ENCODE data around the gene DIS3L2. TPM values are rescaled to one million over a fixed set of nuclear protein-coding genes. Genes with fewer than 3 reads are reported as not detected.

DIS3L2 gene
- total RNA-seq, 2 donors from 2014 or later = 21.6 to 30.2 TPM

GRCh38 chr2:232341739-232342126 lies 380.2 kb downstream of the DIS3L2 start:
- peaks cover 5% of the 10 kb centered on the region for H3K4me1 Mint-ChIP-seq
- no peak overlapping the region for H3K4me3 Mint-ChIP-seq
- ATAC-seq (replicated peaks) = no peak
- no peaks in the 10 kb centered on the region for H3K9me3 Mint-ChIP-seq
- no peaks in the 10 kb centered on the region for H3K36me3 Mint-ChIP-seq (ENCODE audit: low read depth)
- H3K27me3 Mint-ChIP-seq = no peaks in the 10 kb centered on the region
- H3K27ac Mint-ChIP-seq = no peak overlapping the region

DNA sequence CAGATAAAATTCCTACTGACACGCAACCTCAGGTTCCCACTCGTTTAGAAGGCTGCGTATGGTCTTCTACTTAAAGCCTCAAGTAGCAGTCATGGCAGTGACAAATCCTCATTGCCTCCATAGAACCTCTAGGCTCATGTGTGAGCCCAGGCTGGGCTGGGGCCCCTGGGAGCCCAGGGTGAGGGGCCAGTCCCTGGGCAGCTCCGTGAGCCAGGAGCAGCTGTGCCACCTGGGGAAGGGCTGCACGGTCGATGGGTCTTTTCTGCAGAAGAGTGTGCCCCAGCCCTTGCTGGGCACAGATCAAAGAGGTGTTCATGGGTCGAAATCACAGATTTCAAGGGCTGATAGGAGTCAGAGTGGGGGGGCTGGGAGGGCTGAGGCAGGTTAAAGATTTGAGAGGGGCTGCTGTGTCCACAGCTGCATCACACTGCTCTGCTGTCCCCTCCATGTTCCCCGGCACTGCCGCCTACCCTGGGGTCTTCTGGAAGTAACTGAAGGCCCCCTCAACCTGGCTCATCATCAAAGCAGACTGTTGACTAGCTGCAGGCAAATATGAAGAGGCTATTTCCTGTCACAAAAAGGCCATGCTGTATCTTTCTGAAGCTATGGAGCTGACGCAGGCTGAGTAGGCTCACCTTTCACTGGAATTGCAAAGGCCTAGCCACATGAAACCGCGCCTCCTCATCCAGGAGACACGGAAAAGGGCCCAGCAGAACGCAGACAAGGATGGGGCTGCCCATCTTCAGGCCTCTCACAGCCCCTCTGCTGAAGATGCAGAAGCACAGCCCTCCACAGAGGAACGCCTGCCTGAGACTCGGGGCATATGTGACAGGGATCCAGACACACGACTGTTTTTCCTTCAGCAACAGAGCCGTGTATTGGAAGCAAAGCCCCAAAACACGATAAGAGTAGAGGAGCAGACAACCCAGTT lies 381.4 kb downstream of the DIS3L2 start:
- no peak overlapping the region for H3K27ac Mint-ChIP-seq
- H3K27me3 Mint-ChIP-seq = no peaks in the 10 kb centered on the region
- H3K36me3 Mint-ChIP-seq (ENCODE audit: low read depth) = no peaks in the 10 kb centered on the region
- no peak for ATAC-seq (replicated peaks)
- peaks cover 5% of the 10 kb centered on the region for H3K4me1 Mint-ChIP-seq
- H3K9me3 Mint-ChIP-seq = no peaks in the 10 kb centered on the region
- H3K4me3 Mint-ChIP-seq = no peak overlapping the region

- no peak for ATAC-seq (replicated peaks)
- Mint-ChIP-seq H3K9me3 (no peaks in the 10 kb centered on the region), H3K4me1 (peaks cover 5% of the 10 kb centered on the region), H3K27me3 (no peaks in the 10 kb centered on the region), H3K4me3 (no peak overlapping the region), H3K36me3 (ENCODE audit: low read depth) (no peaks in the 10 kb centered on the region), H3K27ac (no peak overlapping the region)
These were observed 382.3 kb downstream of the DIS3L2 start for GRCh38 chr2:232343821-232344220.

GRCh38 chr2:232345251-232345650 lies 383.7 kb downstream of the DIS3L2 start:
- H3K4me3 Mint-ChIP-seq = no peak overlapping the region
- H3K9me3 Mint-ChIP-seq = no peaks in the 10 kb centered on the region
- peaks cover 5% of the 10 kb centered on the region for H3K4me1 Mint-ChIP-seq
- no peaks in the 10 kb centered on the region for H3K36me3 Mint-ChIP-seq (ENCODE audit: low read depth)
- H3K27ac Mint-ChIP-seq = no peak overlapping the region
- no peak for ATAC-seq (replicated peaks)
- no peaks in the 10 kb centered on the region for H3K27me3 Mint-ChIP-seq

GRCh38 chr2:232347369-232347768 lies 385.9 kb downstream of the DIS3L2 start:
- no peak overlapping the region for H3K27ac Mint-ChIP-seq
- ATAC-seq (replicated peaks) = no peak
- H3K4me3 Mint-ChIP-seq = no peak overlapping the region
- no peaks in the 10 kb centered on the region for H3K27me3 Mint-ChIP-seq
- peaks cover 5% of the 10 kb centered on the region for H3K4me1 Mint-ChIP-seq
- no peaks in the 10 kb centered on the region for H3K9me3 Mint-ChIP-seq
- no peaks in the 10 kb centered on the region for H3K36me3 Mint-ChIP-seq (ENCODE audit: low read depth)

DNA sequence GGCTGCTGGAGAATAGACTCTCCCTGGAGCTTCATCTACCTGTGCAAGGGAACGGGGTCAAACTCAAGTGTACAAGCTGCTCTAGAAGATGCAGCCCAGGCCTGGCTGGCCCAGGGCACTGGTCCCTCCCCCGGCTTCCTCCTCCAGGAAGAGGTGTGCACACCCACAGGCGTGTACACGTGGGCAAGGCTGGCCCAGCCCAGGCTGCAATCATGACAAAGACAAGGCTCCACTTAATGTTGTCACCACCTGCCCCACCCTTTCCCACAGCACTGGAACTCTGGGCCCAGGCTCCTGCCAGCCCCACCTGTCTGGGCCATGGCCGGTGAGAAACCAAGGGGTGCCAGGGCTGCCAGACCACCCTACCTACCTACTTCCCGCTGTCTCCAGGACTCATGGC lies 387.4 kb downstream of the DIS3L2 start:
- ATAC-seq (replicated peaks) = peak; percentile 29
- Mint-ChIP-seq H3K27me3 (peaks cover 5% of the 10 kb centered on the region), H3K27ac (no peak overlapping the region), H3K36me3 (ENCODE audit: low read depth) (no peaks in the 10 kb centered on the region), H3K4me3 (no peak overlapping the region), H3K4me1 (no peaks in the 10 kb centered on the region), H3K9me3 (no peaks in the 10 kb centered on the region)

DNA sequence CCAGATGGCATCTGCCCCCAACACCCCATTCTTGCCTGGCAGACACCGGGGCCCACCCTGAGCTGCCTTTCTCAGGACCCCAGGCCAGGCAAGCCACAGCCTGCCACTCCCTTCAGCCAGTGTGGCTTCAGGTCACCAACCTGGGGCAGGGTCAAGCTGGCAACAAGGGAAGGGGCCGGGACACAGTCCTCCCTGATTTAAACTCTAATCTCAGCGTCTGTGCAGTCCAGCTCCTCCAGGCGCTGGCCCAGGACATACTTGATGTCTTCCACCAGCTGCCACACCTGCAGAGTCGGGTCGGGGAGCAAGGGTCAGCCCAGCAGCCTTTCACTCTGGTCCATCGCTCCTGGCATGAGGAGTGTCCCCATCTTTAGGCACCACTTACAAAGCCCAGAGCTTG lies 388.0 kb downstream of the DIS3L2 start:
- peaks cover 5% of the 10 kb centered on the region for H3K27me3 Mint-ChIP-seq
- no peaks in the 10 kb centered on the region for H3K9me3 Mint-ChIP-seq
- no peak for ATAC-seq (replicated peaks)
- H3K36me3 Mint-ChIP-seq (ENCODE audit: low read depth) = no peaks in the 10 kb centered on the region
- H3K4me1 Mint-ChIP-seq = no peaks in the 10 kb centered on the region
- H3K4me3 Mint-ChIP-seq = no peak overlapping the region
- no peak overlapping the region for H3K27ac Mint-ChIP-seq

- H3K4me1 Mint-ChIP-seq = no peaks in the 10 kb centered on the region
- H3K9me3 Mint-ChIP-seq = no peaks in the 10 kb centered on the region
- no peaks in the 10 kb centered on the region for H3K36me3 Mint-ChIP-seq (ENCODE audit: low read depth)
- no peak overlapping the region for H3K4me3 Mint-ChIP-seq
- peaks cover 5% of the 10 kb centered on the region for H3K27me3 Mint-ChIP-seq
- H3K27ac Mint-ChIP-seq = no peak overlapping the region
- no peak for ATAC-seq (replicated peaks)
These were observed 388.6 kb downstream of the DIS3L2 start for GRCh38 chr2:232349946-232350635.

DNA sequence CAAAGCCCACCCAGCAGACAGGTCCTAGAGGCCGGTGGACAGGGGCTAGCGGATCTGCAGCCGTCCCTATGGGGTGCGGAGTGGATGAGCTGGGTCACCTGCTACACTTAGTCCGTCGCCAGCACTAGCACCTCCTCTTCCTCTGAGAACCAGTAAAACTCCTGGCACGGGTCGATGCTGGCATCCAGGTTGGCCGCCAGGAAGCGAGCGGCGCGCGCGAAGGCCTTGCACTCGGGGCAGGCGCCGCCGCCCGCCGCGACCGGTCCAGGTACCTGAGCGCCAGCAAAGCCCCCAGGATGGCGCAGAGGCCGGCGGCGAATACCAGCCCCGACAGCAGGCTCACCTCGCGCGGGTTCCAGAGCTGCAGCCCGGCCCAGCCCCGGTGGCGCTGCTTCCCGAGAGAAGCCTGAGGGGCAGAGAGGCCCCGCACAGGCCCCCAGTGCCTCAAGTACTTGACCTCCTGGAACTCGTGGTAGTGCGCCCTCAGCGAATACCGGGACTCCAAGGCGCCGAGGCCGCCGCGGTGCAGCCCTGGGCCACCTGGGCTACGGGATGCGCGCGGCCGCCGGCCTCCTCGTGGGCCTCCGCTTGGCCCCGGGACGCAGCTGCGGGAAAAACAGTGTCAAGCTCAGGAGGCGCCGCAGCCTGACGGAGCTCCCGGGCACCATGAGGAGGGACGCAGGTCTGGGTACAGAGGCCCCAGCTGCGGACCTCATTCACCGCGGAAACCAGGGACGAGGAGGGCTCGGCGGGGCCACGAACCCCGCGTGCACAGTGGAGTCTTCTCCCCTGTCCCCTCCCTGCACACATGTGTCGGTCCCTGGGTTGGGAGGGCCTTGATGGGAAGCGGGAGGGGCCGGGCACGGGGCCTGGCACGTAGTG lies 389.5 kb downstream of the DIS3L2 start:
- no peaks in the 10 kb centered on the region for H3K36me3 Mint-ChIP-seq (ENCODE audit: low read depth)
- ATAC-seq (replicated peaks) = no peak
- H3K4me3 Mint-ChIP-seq = no peak overlapping the region
- H3K27ac Mint-ChIP-seq = no peak overlapping the region
- H3K4me1 Mint-ChIP-seq = no peaks in the 10 kb centered on the region
- H3K27me3 Mint-ChIP-seq = peaks cover 5% of the 10 kb centered on the region
- H3K9me3 Mint-ChIP-seq = no peaks in the 10 kb centered on the region

DNA sequence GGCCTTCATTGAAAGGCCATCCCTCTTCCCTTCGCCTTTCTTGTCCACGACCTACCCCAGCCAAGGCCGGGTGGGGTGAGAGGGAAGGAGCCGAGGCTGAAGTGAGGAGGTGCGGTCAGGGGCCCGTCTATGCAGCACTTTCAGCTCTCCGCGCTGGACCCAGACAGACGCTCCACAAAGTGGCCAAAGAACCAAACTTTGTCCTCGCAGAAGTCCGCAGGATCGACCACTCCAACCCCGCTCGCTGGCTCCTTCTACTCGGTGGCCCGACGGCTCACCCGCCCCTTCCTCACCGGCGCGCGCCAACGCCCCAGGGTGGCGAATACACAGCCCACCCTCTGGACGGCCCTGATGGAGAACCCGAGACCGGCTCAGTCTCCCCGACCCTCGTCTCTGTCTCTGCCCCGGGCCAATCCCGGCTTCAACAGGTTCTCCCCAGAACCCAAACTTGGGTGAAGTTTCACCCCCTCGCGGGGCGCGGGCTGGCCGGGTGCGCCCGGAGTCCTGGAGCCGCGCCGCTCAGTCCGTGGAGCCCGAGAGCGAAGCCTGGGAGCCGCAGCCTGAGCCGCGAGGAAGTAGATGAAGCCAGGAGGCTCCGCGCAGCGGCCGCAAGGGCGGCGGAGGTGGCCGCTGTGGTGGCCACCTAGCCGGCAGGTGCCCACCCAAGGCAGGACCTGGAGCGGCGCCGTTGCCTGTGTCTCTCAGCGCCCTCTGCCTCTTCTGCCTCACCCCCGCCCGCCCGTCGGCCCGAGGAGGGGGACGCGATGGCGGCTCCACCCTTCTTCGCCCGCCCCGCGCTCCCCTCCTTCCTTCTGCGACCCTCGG lies 390.4 kb downstream of the DIS3L2 start:
- H3K36me3 Mint-ChIP-seq (ENCODE audit: low read depth) = no peaks in the 10 kb centered on the region
- H3K27me3 Mint-ChIP-seq = peaks cover 5% of the 10 kb centered on the region
- no peak for ATAC-seq (replicated peaks)
- H3K4me1 Mint-ChIP-seq = no peaks in the 10 kb centered on the region
- no peaks in the 10 kb centered on the region for H3K9me3 Mint-ChIP-seq
- H3K27ac Mint-ChIP-seq = no peak overlapping the region
- H3K4me3 Mint-ChIP-seq = no peak overlapping the region

DNA sequence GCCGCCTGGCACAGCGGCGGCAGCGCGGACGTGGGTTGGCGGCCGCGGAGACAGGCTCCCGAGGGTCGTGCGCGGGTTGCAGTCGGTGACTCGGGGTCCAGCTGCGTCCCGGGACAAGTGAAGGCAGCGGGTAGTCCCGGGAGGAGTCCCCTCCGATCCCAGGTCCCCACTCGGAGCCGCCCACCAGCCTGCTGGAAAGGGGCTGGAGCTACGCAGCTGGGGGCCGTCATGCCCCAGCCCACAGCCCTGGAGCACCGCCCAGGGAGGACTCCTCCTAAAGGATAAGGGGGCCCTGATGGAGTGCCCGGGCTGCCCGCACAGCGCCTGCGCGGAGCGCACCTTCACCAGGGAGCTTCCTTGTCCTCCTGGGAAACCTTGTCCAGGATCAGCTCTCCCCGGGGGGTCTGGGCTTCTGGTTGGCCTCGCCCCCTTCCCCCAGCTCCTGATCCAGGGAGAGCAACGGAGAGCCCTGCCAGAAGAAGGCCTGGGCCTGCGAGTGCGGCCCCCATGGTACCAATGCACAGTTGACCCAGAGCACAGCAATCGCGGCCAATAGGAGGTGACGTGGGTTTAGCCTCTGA lies 391.1 kb downstream of the DIS3L2 start:
- no peak for ATAC-seq (replicated peaks)
- Mint-ChIP-seq H3K27me3 (peaks cover 5% of the 10 kb centered on the region), H3K4me1 (no peaks in the 10 kb centered on the region), H3K27ac (no peak overlapping the region), H3K36me3 (ENCODE audit: low read depth) (no peaks in the 10 kb centered on the region), H3K4me3 (no peak overlapping the region), H3K9me3 (no peaks in the 10 kb centered on the region)

DNA sequence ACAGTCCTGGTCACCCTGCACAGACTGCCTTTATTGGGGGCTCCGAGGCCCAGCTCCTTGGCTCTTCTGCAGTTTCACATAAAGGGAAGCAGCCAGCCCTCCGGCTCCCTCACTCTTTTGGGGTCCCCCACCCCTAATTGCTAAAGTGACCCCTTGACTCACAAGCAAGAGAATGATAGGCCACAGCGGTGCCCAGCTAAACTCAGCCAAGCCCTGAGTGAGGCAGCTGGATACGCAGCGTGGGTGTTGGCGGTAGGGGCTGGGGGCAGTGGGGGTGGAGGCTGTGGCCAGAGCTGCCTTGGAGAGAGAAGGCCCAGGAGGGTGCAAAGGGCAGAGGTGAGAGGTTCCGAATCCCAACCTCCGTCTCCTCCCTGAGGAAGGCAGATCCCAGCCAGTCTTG lies 391.6 kb downstream of the DIS3L2 start:
- H3K27ac Mint-ChIP-seq = no peak overlapping the region
- no peak for ATAC-seq (replicated peaks)
- H3K36me3 Mint-ChIP-seq (ENCODE audit: low read depth) = no peaks in the 10 kb centered on the region

DNA sequence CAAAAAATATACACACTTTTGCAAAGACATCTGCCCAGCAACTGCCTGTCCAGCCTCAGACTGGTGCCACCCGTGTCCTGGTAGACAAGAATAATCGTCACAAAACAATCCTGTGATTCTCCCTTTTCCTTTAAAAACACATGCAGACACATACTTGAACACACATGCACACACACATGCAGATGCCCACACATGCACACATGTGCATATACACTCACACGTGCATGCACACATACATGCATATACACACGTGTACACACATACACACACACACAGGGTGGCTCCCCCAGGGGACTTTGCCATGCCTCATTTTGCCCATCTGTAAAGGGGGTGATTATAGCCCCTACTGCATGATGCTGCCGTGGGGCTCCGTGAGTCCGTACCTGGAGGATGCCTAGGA lies 392.1 kb downstream of the DIS3L2 start:
- Mint-ChIP-seq H3K9me3 (no peaks in the 10 kb centered on the region), H3K4me3 (no peak overlapping the region), H3K4me1 (no peaks in the 10 kb centered on the region), H3K27me3 (peaks cover 5% of the 10 kb centered on the region), H3K27ac (no peak overlapping the region), H3K36me3 (ENCODE audit: low read depth) (no peaks in the 10 kb centered on the region)
- no peak for ATAC-seq (replicated peaks)

More for the DNA sequence above, 391.6 kb downstream of the DIS3L2 start:
- H3K4me3 Mint-ChIP-seq = no peak overlapping the region
- H3K4me1 Mint-ChIP-seq = no peaks in the 10 kb centered on the region
- no peaks in the 10 kb centered on the region for H3K9me3 Mint-ChIP-seq
- peaks cover 5% of the 10 kb centered on the region for H3K27me3 Mint-ChIP-seq
